CD14-positive monocyte (primary cell): Measurements from ENCODE around the gene SLC25A26. TPM values are rescaled to one million over a fixed set of nuclear protein-coding genes. Genes with fewer than 3 reads are reported as not detected.

Experiments
- DNase-seq, 3 donors: peaks; one replicate each; pipeline ENCODE4 v3.0.0-alpha.2; 2011 to 2022
- H2AFZ ChIP-seq: 2 replicates; pipeline ENCODE4 v1.6.0; 2012; ENCODE audit warnings: mild to moderate bottlenecking, low read depth, low read length, inconsistent platforms; ENCODE audit not compliant: insufficient read depth, poor library complexity, severe bottlenecking
- H3K27ac ChIP-seq, 2 donors: 1 replicate in 1 of 2; 2 replicates in 1 of 2; pipeline ENCODE4 v1.5.1; 2012 to 2013; ENCODE audit warnings: low read length in 2 of 2, control low read depth in 1 of 2, inconsistent platforms in 1 of 2, low read depth in 1 of 2, mild to moderate bottlenecking in 1 of 2
- H3K27me3 ChIP-seq, 2 donors: one replicate each; pipeline versions ENCODE4 v1.6.0 to v1.6.1; 2011 to 2013; ENCODE audit warnings: low read length in 2 of 2; ENCODE audit not compliant: control insufficient read depth in 2 of 2, insufficient read depth in 2 of 2
- H3K36me3 ChIP-seq, 2 donors: replicated peaks in 1 of 2; 1 replicate in 1 of 2; 2 replicates in 1 of 2; pipeline versions ENCODE4 v1.5.1 to v1.6.1; 2012 to 2013; ENCODE audit warnings: low read length in 2 of 2, control low read depth in 1 of 2, inconsistent platforms in 1 of 2, mild to moderate bottlenecking in 1 of 2; ENCODE audit not compliant: insufficient read depth in 2 of 2, control insufficient read depth in 1 of 2
- H3K4me1 ChIP-seq, 2 donors: 1 replicate in 1 of 2; 2 replicates in 1 of 2; pipeline versions ENCODE4 v1.5.1 to v1.6.1; 2012 to 2013; ENCODE audit warnings: low read length in 2 of 2, control low read depth in 1 of 2, inconsistent platforms in 1 of 2, mild to moderate bottlenecking in 1 of 2, moderate library complexity in 1 of 2; ENCODE audit not compliant: insufficient read depth in 2 of 2, control insufficient read depth in 1 of 2
- H3K4me2 ChIP-seq: replicated peaks from 2 replicates; pipeline ENCODE3; 2012; ENCODE audit warnings: low read length, moderate library complexity, mild to moderate bottlenecking; ENCODE audit not compliant: poor library complexity, severe bottlenecking; ENCODE audit errors: extremely low read depth
- H3K4me3 ChIP-seq, 3 experiments: fragments of 200-600 bp in 1 of 3; sonication (generic) in 1 of 3; replicated peaks in 1 of 3; 1 replicate in 2 of 3; 2 replicates in 1 of 3; pipeline ENCODE4 v1.5.1; 2011 to 2013; ENCODE audit warnings: low read length in 3 of 3, mild to moderate bottlenecking in 3 of 3, control low read depth in 2 of 3, low read depth in 2 of 3, inconsistent platforms in 1 of 3, moderate library complexity in 1 of 3
- H3K79me2 ChIP-seq: 2 replicates; pipeline ENCODE4 v1.6.0; 2012; ENCODE audit warnings: mild to moderate bottlenecking, control low read depth, inconsistent platforms, low read length, moderate library complexity; ENCODE audit not compliant: insufficient read depth
- H3K9ac ChIP-seq: 2 replicates; pipeline ENCODE4 v1.6.0; 2017; ENCODE audit warnings: low read length, mild to moderate bottlenecking; ENCODE audit not compliant: insufficient read depth, poor library complexity, severe bottlenecking
- H3K9me3 ChIP-seq, 2 donors: replicated peaks in 1 of 2; 1 replicate in 1 of 2; 2 replicates in 1 of 2; pipeline versions ENCODE4 v1.5.1 to v1.6.1; 2012 to 2013; ENCODE audit warnings: low read length in 2 of 2, control low read depth in 1 of 2; ENCODE audit not compliant: control insufficient read depth in 1 of 2, insufficient read depth in 1 of 2
- H4K20me1 ChIP-seq: 2 replicates; pipeline ENCODE4 v1.6.0; 2012; ENCODE audit warnings: mild to moderate bottlenecking, low read length, control low read depth, moderate library complexity; ENCODE audit not compliant: insufficient read depth
- H3K27ac Mint-ChIP-seq, 7 donors: one replicate each; pipeline ENCODE4 v1.8.0; 2020; ENCODE audit warnings: mild to moderate bottlenecking in 7 of 7, mixed read lengths in 7 of 7, moderate library complexity in 6 of 7, inconsistent platforms in 2 of 7
- H3K27me3 Mint-ChIP-seq, 3 donors: one replicate each; pipeline ENCODE4 v1.8.0; 2021 to 2022; ENCODE audit warnings: low read depth in 3 of 3, mild to moderate bottlenecking in 3 of 3, mixed read lengths in 3 of 3, moderate library complexity in 3 of 3, inconsistent platforms in 1 of 3
- H3K36me3 Mint-ChIP-seq, 2 donors: one replicate each; pipeline ENCODE4 v1.8.0; 2020; ENCODE audit warnings: mixed read lengths in 2 of 2, inconsistent platforms in 1 of 2, mild to moderate bottlenecking in 1 of 2
- H3K4me1 Mint-ChIP-seq: one replicate; pipeline ENCODE4 v1.8.0; 2020; ENCODE audit warnings: mild to moderate bottlenecking, mixed read lengths
- H3K4me3 Mint-ChIP-seq, 2 donors: one replicate each; pipeline ENCODE4 v1.8.0; 2020; ENCODE audit warnings: mild to moderate bottlenecking in 2 of 2, mixed read lengths in 2 of 2, moderate library complexity in 1 of 2
- H3K9me3 Mint-ChIP-seq, 7 donors: one replicate each; pipeline ENCODE4 v1.8.0; 2020 to 2022; ENCODE audit warnings: mixed read lengths in 7 of 7, mild to moderate bottlenecking in 6 of 7, moderate library complexity in 6 of 7, inconsistent platforms in 2 of 7
- CTCF ChIP-seq: fragments of 200-600 bp; IDR thresholded peaks from one replicate; pipeline ENCODE4 v1.8.0; 2022; ENCODE audit warnings: antibody characterized with exemption, mild to moderate bottlenecking
- WGBS: methylation state at CpG from one replicate; pipeline ENCODE4 v1.1.5; 2013; ENCODE audit warnings: missing lambda C conversion rate; ENCODE audit not compliant: insufficient coverage; 5-methylcytosine and 5-hydroxymethylcytosine counted together
- intact Hi-C, 2 donors: fragments of 100-400 bp; cut with micrococcal nuclease; formaldehyde crosslinking; loops; one replicate each; pipeline versions ENCODE4 v1.15.0 to v1.15.1; 2023
- polyA plus RNA-seq, 3 donors: library from polyadenylated mRNA; depleted of rRNA in 1 of 3; unstranded in 2 of 3; stranded (reverse) in 1 of 3; fragments of 300-500 nt in 2 of 3; fragments of >200 nt in 1 of 3; fragmentation: Illumina TruSeq in 2 of 3; gene quantifications; 1 replicate in 2 of 3; 2 replicates in 1 of 3; pipeline ENCODE4 v1.2.3, GENCODE V29; 2012 to 2021
- small RNA-seq: library from RNA; depleted of rRNA; stranded (forward); fragments of <200 nt; gene quantifications from one replicate; pipeline ENCODE3, GENCODE V24; 2012; ENCODE audit warnings: low read depth; ENCODE audit not compliant: insufficient read length

The SLC25A26 gene
- polyA plus RNA-seq, 3 donors = 11.6 to 23.0 (median 14.4) TPM

DNA sequence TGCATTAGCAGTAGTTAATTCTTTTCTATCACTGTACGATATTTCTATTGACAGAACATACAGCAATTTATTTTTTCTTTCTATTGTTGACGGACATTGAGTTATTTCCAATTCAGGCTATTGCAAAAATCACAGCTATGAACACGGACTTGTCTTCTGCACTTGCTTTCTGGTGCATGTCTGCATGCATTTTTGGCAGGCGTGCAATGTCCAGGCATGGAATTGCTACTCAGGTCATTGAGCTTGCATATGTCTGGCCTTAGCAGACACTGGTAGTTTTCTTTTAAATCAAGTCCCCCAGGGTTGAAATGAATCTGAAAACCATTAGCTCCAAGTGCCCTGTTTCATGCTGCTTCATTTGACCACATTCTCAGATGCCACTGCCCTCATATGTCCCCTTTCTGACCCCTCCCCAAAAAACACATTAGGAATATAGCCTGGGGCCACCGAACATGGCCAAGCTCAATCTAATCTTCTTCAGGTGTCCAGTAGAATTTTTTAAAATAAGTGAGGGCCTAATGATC is 207.2 kb downstream of the SLC25A26 start:
- no peak overlapping the region for H3K4me3 Mint-ChIP-seq
- Histone ChIP-seq H3K27me3 (no peaks in the 10 kb centered on the region), H3K9ac (no peak overlapping the region), H3K36me3 (no peaks in the 10 kb centered on the region), H3K4me2 (no peak overlapping the region), H3K4me3 (no peak overlapping the region), H3K9me3 (no peaks in the 10 kb centered on the region), H3K4me1 (no peaks in the 10 kb centered on the region), H4K20me1 (no peaks in the 10 kb centered on the region), H3K79me2 (no peaks in the 10 kb centered on the region), H3K27ac (no peak overlapping the region), H2AFZ (no peak overlapping the region)
- peaks cover 0 to 12% (median 0%) of the 10 kb centered on the region in 7 donors for H3K9me3 Mint-ChIP-seq
- no peak overlapping the region for H3K27ac Mint-ChIP-seq
- no peaks in the 10 kb centered on the region for H3K27me3 Mint-ChIP-seq
- no peak for TF ChIP-seq CTCF
- peaks cover 4% of the 10 kb centered on the region for H3K4me1 Mint-ChIP-seq
- DNase-seq = no peak
- peaks cover 0 to 2% of the 10 kb centered on the region in 2 donors for H3K36me3 Mint-ChIP-seq
- intact Hi-C loops = no loop called here
- WGBS = 98% methylated on average over 3 of the region's 5 CpGs

Small RNAs within 50 kb of the gene (small RNA-seq; reads per million reads assigned to genes)
- gene RN7SL482P (not detected), gene RNU6-787P (not detected)

Other genes starting within 250 kb of the SLC25A26 start
- gene MAGI1, start 182.1 kb upstream of the SLC25A26 start, polyA plus RNA-seq = not detected